ENCODE data around the gene TRIO. TPM values are rescaled to one million over a fixed set of nuclear protein-coding genes. Genes with fewer than 3 reads are reported as not detected.
A peak's percentile ranks its signal among the peaks of the same experiment; 100 is the strongest.
"Not testable (repeated sequence)": the region's sequence is repeated elsewhere in the genome, so short reads cannot be mapped to it uniquely, and the experiment has no call there.

Gene TRIO
- polyA plus RNA-seq, 12 donors, result 152 to 272 (median 172) TPM; not detected in 1

DNA sequence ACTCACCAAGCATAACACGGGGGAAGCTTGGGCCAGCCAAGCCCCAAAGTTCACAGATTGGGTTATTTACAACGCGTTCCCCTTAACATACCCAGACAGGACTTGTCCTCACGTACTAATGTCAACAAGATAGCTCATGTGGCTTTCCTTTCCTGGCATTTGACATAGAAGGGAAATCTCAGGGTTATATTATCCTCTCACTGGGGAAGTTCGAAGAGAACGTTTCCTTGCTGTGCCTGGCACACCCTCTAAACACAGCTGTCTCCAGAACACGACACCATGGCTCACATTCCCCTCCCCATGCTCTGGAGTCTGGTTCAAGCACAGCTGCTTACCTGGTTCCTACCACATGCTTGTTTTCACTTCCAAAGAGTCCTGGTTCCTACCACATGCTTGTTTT is 391.6 kb downstream of the TRIO start:
- no peak for DNase-seq

GRCh38 chr5:14545308-14545707 is 402.2 kb downstream of the TRIO start:
- peak; percentile 22 for DNase-seq

- DNase-seq, result no peak
These were observed 402.7 kb downstream of the TRIO start for GRCh38 chr5:14545862-14546261.

- DNase-seq, result no peak
These were observed 404.5 kb downstream of the TRIO start for GRCh38 chr5:14547666-14548065.

DNA sequence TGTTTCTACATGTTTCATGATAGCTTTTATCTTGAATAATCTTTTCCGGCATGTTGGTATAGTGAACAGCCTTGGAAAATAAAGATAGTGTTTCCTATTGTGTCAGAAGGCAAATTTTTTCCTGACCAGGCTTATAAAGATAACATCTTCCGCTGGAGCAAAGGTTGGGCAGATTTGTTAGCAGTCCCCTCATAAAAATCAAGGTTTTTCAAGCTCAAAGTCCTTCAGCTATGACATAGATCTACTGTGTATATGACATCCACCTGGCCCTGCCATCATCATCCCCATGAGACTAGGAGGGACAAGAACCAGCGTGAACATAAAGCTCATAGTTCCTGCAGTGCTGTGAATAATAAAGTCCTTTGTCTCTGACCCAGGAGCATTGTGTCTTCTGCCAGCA is 408.1 kb downstream of the TRIO start:
- no peak for DNase-seq

DNA sequence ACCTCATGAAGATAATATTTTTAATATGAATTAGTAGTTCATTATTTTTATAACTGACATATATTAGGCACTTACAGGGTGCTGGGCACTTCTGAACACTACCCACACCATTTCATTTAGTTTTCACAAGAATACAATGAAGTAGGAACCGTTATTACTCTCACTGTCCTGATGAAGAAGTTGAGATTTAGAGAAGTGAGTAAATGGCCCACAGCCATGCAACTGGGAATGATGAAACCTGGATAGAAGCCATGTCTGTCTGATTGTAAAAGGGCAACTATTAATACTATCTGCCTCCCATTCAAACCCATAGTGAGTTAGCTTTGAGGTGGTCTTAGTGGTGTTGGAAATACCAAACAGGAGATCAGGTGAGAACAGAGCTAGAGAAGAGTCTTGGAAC is 408.9 kb downstream of the TRIO start:
- no peak for DNase-seq

DNA sequence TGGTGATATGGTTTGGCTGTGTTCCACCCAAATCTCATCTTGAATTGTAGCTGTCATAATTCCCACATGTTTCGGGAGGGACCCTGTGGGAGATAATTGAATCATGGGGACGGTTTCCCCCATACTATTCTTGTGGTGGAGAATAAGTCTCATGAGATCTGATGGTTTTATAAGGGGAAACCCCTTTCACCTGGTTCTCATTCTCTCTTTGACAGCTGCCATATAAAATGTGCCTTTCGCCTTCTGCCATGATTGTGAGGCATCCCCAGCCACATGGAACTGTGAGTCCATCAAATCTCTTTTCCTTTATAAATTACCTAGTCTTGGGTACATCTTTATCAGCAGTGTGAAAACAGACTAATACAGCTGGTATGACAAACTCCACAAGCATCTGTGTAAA is 411.1 kb downstream of the TRIO start:
- DNase-seq, result not testable (repeated sequence)

- DNase-seq, result no peak
These were observed 412.9 kb downstream of the TRIO start for GRCh38 chr5:14556015-14556414.

DNA sequence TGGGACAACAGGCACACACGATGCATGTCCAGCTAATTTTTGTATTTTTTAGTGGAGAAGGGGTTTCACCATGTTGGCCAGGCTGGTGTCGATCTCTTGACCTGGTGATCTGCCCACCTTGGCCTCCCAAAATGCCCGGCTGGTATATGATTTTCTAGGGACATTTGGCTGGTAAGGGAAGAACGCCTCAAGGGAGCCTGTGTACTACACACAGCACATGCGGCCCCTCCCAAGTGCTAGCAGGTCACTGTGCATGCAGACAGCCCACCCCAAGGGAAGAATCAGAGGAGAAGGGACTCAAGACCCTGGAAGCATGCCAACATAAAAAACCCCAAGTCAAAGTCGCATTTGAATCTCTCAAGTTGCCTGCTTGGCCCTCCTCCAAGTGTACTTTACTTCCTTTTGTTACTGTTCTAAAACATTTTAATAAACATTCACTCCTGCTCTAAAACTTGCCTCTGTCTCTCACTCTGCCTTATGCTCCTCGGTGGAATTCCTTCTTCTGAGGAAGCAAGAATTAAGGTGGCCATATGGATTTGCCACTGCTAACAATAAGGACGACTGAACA is 414.1 kb downstream of the TRIO start:
- no peak for DNase-seq

- DNase-seq, result no peak
These were observed 414.8 kb downstream of the TRIO start for GRCh38 chr5:14557791-14558415.

Other genes with a start within 250 kb of the TRIO start
- 1 to 10 TPM in 2 of 12 donors, under 1 TPM in 9, not detected in 1; 0.19 to 1.8 (median 0.61) TPM for gene DNAH5, start 198.7 kb upstream of the TRIO start, polyA plus RNA-seq (ENCODE audit: insufficient read length in 12 of 12)